Measurements from ENCODE around the gene MAPK8.
"Not testable (repeated sequence)": the region's sequence is repeated elsewhere in the genome, so short reads cannot be mapped to it uniquely, and the experiment has no call there.

Gene MAPK8

GRCh38 chr10:48332871-48333216, 26.4 kb downstream of the MAPK8 start:
- peaks cover 6% of the 10 kb centered on the region for H3K4me1 Mint-ChIP-seq (ENCODE audit: low read depth)
- peaks cover 7% of the 10 kb centered on the region for H3K9me3 Mint-ChIP-seq
- no peak overlapping the region for H3K4me3 Mint-ChIP-seq
- H3K27me3 Mint-ChIP-seq = no peaks in the 10 kb centered on the region
- no peak overlapping the region for H3K27ac Mint-ChIP-seq
- intact Hi-C loops (cut with micrococcal nuclease) = no loop called here
- H3K36me3 Mint-ChIP-seq (ENCODE audit: low read depth) = peaks cover 61% of the 10 kb centered on the region

- Mint-ChIP-seq H3K27me3 (no peaks in the 10 kb centered on the region), H3K9me3 (peaks cover 17% of the 10 kb centered on the region), H3K4me1 (ENCODE audit: low read depth) (peaks cover 6% of the 10 kb centered on the region), H3K36me3 (ENCODE audit: low read depth) (peaks cover 64% of the 10 kb centered on the region), H3K4me3 (no peak overlapping the region), H3K27ac (no peak overlapping the region)
- intact Hi-C loops (cut with micrococcal nuclease) = no loop called here
Measured at GRCh38 chr10:48333856-48334255, 27.4 kb downstream of the MAPK8 start.

GRCh38 chr10:48335788-48336187, 29.3 kb downstream of the MAPK8 start:
- Mint-ChIP-seq H3K4me1 (ENCODE audit: low read depth) (peaks cover 9% of the 10 kb centered on the region), H3K4me3 (no peak overlapping the region)
- intact Hi-C loops (cut with micrococcal nuclease) = no loop called here

GRCh38 chr10:48336978-48337599, 30.6 kb downstream of the MAPK8 start:
- peaks cover 18% of the 10 kb centered on the region for H3K9me3 Mint-ChIP-seq
- H3K4me3 Mint-ChIP-seq = no peak overlapping the region
- H3K27me3 Mint-ChIP-seq = no peaks in the 10 kb centered on the region
- H3K27ac Mint-ChIP-seq = no peak overlapping the region
- peaks cover 51% of the 10 kb centered on the region for H3K36me3 Mint-ChIP-seq (ENCODE audit: low read depth)
- intact Hi-C loops (cut with micrococcal nuclease) = no loop called here
- peaks cover 11% of the 10 kb centered on the region for H3K4me1 Mint-ChIP-seq (ENCODE audit: low read depth)

More at GRCh38 chr10:48335788-48336187, 29.3 kb downstream of the MAPK8 start:
- H3K36me3 Mint-ChIP-seq (ENCODE audit: low read depth) = peaks cover 60% of the 10 kb centered on the region
- no peak overlapping the region for H3K27ac Mint-ChIP-seq
- peaks cover 18% of the 10 kb centered on the region for H3K9me3 Mint-ChIP-seq
- H3K27me3 Mint-ChIP-seq = no peaks in the 10 kb centered on the region

- intact Hi-C loops (cut with micrococcal nuclease) = no loop called here
- H3K27me3 Mint-ChIP-seq = no peaks in the 10 kb centered on the region
- H3K4me3 Mint-ChIP-seq = no peak overlapping the region
- peaks cover 5% of the 10 kb centered on the region for H3K4me1 Mint-ChIP-seq (ENCODE audit: low read depth)
- no peak overlapping the region for H3K27ac Mint-ChIP-seq
- peaks cover 18% of the 10 kb centered on the region for H3K9me3 Mint-ChIP-seq
- peaks cover 23% of the 10 kb centered on the region for H3K36me3 Mint-ChIP-seq (ENCODE audit: low read depth)
Measured at GRCh38 chr10:48340734-48341133, 34.3 kb downstream of the MAPK8 start.

- Mint-ChIP-seq H3K27me3 (no peaks in the 10 kb centered on the region), H3K4me3 (no peak overlapping the region), H3K27ac (no peak overlapping the region), H3K9me3 (peaks cover 27% of the 10 kb centered on the region), H3K36me3 (ENCODE audit: low read depth) (peaks cover 17% of the 10 kb centered on the region), H3K4me1 (ENCODE audit: low read depth) (peaks cover 5% of the 10 kb centered on the region)
- intact Hi-C loops (cut with micrococcal nuclease) = no loop called here
Measured at GRCh38 chr10:48343106-48343505, 36.6 kb downstream of the MAPK8 start.

- H3K9me3 Mint-ChIP-seq = peaks cover 28% of the 10 kb centered on the region
- no peak overlapping the region for H3K27ac Mint-ChIP-seq
- no peaks in the 10 kb centered on the region for H3K27me3 Mint-ChIP-seq
- no peak overlapping the region for H3K4me3 Mint-ChIP-seq
- intact Hi-C loops (cut with micrococcal nuclease) = no loop called here
- peaks cover 17% of the 10 kb centered on the region for H3K36me3 Mint-ChIP-seq (ENCODE audit: low read depth)
- H3K4me1 Mint-ChIP-seq (ENCODE audit: low read depth) = peaks cover 5% of the 10 kb centered on the region
Measured at GRCh38 chr10:48343921-48344598, 37.6 kb downstream of the MAPK8 start.

- H3K4me3 Mint-ChIP-seq; H3K27ac Mint-ChIP-seq; H3K27me3 Mint-ChIP-seq; H3K4me1 Mint-ChIP-seq (ENCODE audit: low read depth); intact Hi-C loops (cut with micrococcal nuclease): not testable (repeated sequence)
- peaks cover 24% of the 10 kb centered on the region for H3K36me3 Mint-ChIP-seq (ENCODE audit: low read depth)
- H3K9me3 Mint-ChIP-seq = peaks cover 36% of the 10 kb centered on the region
Measured at GRCh38 chr10:48346248-48346647, 39.8 kb downstream of the MAPK8 start.

GRCh38 chr10:48347539-48347938, 41.1 kb downstream of the MAPK8 start:
- intact Hi-C loops (cut with micrococcal nuclease); H3K27ac Mint-ChIP-seq; H3K4me1 Mint-ChIP-seq (ENCODE audit: low read depth); H3K27me3 Mint-ChIP-seq; H3K4me3 Mint-ChIP-seq: not testable (repeated sequence)
- Mint-ChIP-seq H3K9me3 (peaks cover 36% of the 10 kb centered on the region), H3K36me3 (ENCODE audit: low read depth) (peaks cover 24% of the 10 kb centered on the region)

GRCh38 chr10:48347943-48348342, 41.5 kb downstream of the MAPK8 start:
- intact Hi-C loops (cut with micrococcal nuclease); H3K27ac Mint-ChIP-seq; H3K4me3 Mint-ChIP-seq; H3K27me3 Mint-ChIP-seq; H3K4me1 Mint-ChIP-seq (ENCODE audit: low read depth): not testable (repeated sequence)
- Mint-ChIP-seq H3K9me3 (peaks cover 36% of the 10 kb centered on the region), H3K36me3 (ENCODE audit: low read depth) (peaks cover 24% of the 10 kb centered on the region)

GRCh38 chr10:48353246-48353645, 46.8 kb downstream of the MAPK8 start:
- Mint-ChIP-seq H3K27me3 (no peaks in the 10 kb centered on the region), H3K4me1 (ENCODE audit: low read depth) (no peaks in the 10 kb centered on the region), H3K4me3 (no peak overlapping the region), H3K27ac (no peak overlapping the region), H3K36me3 (ENCODE audit: low read depth) (peaks cover 15% of the 10 kb centered on the region), H3K9me3 (peaks cover 16% of the 10 kb centered on the region)
- intact Hi-C loops (cut with micrococcal nuclease) = no loop called here

- H3K27me3 Mint-ChIP-seq = no peaks in the 10 kb centered on the region
- intact Hi-C loops (cut with micrococcal nuclease) = no loop called here
- no peak overlapping the region for H3K4me3 Mint-ChIP-seq
- H3K36me3 Mint-ChIP-seq (ENCODE audit: low read depth) = no peaks in the 10 kb centered on the region
- peaks cover 11% of the 10 kb centered on the region for H3K4me1 Mint-ChIP-seq (ENCODE audit: low read depth)
- no peak overlapping the region for H3K27ac Mint-ChIP-seq
- H3K9me3 Mint-ChIP-seq = no peaks in the 10 kb centered on the region
Measured at GRCh38 chr10:48357631-48358030, 51.2 kb downstream of the MAPK8 start.

- H3K27me3 Mint-ChIP-seq = no peaks in the 10 kb centered on the region
- intact Hi-C loops (cut with micrococcal nuclease) = no loop called here
- no peaks in the 10 kb centered on the region for H3K36me3 Mint-ChIP-seq (ENCODE audit: low read depth)
- no peak overlapping the region for H3K4me3 Mint-ChIP-seq
- H3K4me1 Mint-ChIP-seq (ENCODE audit: low read depth) = peaks cover 11% of the 10 kb centered on the region
- H3K27ac Mint-ChIP-seq = no peak overlapping the region
- no peaks in the 10 kb centered on the region for H3K9me3 Mint-ChIP-seq
Measured at GRCh38 chr10:48358162-48358561, 51.7 kb downstream of the MAPK8 start.

- Mint-ChIP-seq H3K4me3 (no peak overlapping the region), H3K4me1 (ENCODE audit: low read depth) (peaks cover 11% of the 10 kb centered on the region), H3K27me3 (no peaks in the 10 kb centered on the region), H3K9me3 (no peaks in the 10 kb centered on the region), H3K36me3 (ENCODE audit: low read depth) (no peaks in the 10 kb centered on the region), H3K27ac (no peak overlapping the region)
- intact Hi-C loops (cut with micrococcal nuclease) = no loop called here
Measured at GRCh38 chr10:48358838-48359237, 52.4 kb downstream of the MAPK8 start.

- no peak overlapping the region for H3K27ac Mint-ChIP-seq
- no peaks in the 10 kb centered on the region for H3K36me3 Mint-ChIP-seq (ENCODE audit: low read depth)
- no peaks in the 10 kb centered on the region for H3K27me3 Mint-ChIP-seq
- intact Hi-C loops (cut with micrococcal nuclease) = loop anchor here (5.0 to 10.0 kb wide), 3 partner anchors 191 to 344 kb away; no protein-coding TSS in a partner anchor
- H3K4me3 Mint-ChIP-seq = no peak overlapping the region
- no peaks in the 10 kb centered on the region for H3K9me3 Mint-ChIP-seq
- H3K4me1 Mint-ChIP-seq (ENCODE audit: low read depth) = peaks cover 15% of the 10 kb centered on the region
Measured at GRCh38 chr10:48361176-48361575, 54.7 kb downstream of the MAPK8 start.

Data from dendritic cell treated with granulocyte-macrophage colony-stimulating factor and Interleukin-4, amounts not matched to agents 40 ng/mL and 50 ng/mL, for 4 days (primary cell).